AG20443 (cell line): Measurements from ENCODE around the gene KIR2DL3.

Experiments used
- DNase-seq: peaks from one replicate; pipeline ENCODE4 v3.0.0; 2012; ENCODE audit warnings: low spot score, mixed read lengths

Gene KIR2DL3

GRCh38 chr19:54795758-54796157 is 57.4 kb downstream of the KIR2DL3 start:
- no peak for DNase-seq
